HepG2 (cell line): ENCODE data around the gene CA10. TPM values are rescaled to one million over a fixed set of nuclear protein-coding genes. Genes with fewer than 3 reads are reported as not detected.

Source experiments
- ATAC-seq: fragments of 200-7000 bp; cut with Tn5 transposase; 3 replicates; pipeline ENCODE4 v1.9.1; 2020; ENCODE audit warnings: mild to moderate bottlenecking, moderate library complexity
- BruUV-seq: library from RNA; stranded (reverse); fragments of 400-500 nt; replicated peaks from 2 replicates; lab custom pipeline; 2021; lab: Mats Ljungman, UMichigan
- CTCF ChIA-PET: fragments of 300-600 bp; formaldehyde crosslinking; extraction: SDS; loops from one replicate; lab custom pipeline; 2021; ENCODE audit warnings: low total read pairs, inconsistent platforms, low intra/inter-chr PET ratio; lab: Yijun Ruan, JAX
- POLR2A ChIA-PET: fragments of 350-600 bp; sonication (Branson Sonifier 250); formaldehyde crosslinking; loops from one replicate; lab custom pipeline; 2020; ENCODE audit warnings: antibody characterized with exemption, inconsistent platforms; lab: Yijun Ruan, JAX
- DNase-seq: peaks from one replicate; pipeline ENCODE4 v3.0.0-alpha.2; 2015; ENCODE audit warnings: low spot score
- FAIRE-seq: peaks from 3 replicates; lab custom pipeline; 2011; peaks lifted over from hg19 to GRCh38; lab: Jason Lieb, UNC
- H2AFZ ChIP-seq: one replicate; pipeline ENCODE4 v1.6.1; 2011; ENCODE audit warnings: low read length, inconsistent platforms
- H3K27ac ChIP-seq: fragments of 300-600 bp; 3 replicates; pipeline ENCODE4 v1.8.0; 2011; ENCODE audit warnings: mixed run types, mild to moderate bottlenecking, mixed read lengths, low read length, inconsistent platforms; ENCODE audit not compliant: insufficient read depth; ENCODE audit errors: extremely low read length
- H3K27me3 ChIP-seq, 2 experiments: fragments of 200-600 bp in 1 of 2; 2 replicates in 1 of 2; 3 replicates in 1 of 2; pipeline versions ENCODE4 v1.6.0 to v1.8.0; 2011; ENCODE audit warnings: low read length in 2 of 2, mild to moderate bottlenecking in 2 of 2, moderate library complexity in 2 of 2, inconsistent platforms in 1 of 2; ENCODE audit not compliant: insufficient read depth in 2 of 2, control insufficient read depth in 1 of 2
- H3K36me3 ChIP-seq, 2 experiments: fragments of 200-600 bp in 1 of 2; replicated peaks in 1 of 2; 2 replicates in 1 of 2; 3 replicates in 1 of 2; pipeline versions ENCODE4 v1.5.1 to v1.8.0; 2011; ENCODE audit warnings: low read length in 2 of 2, inconsistent platforms in 1 of 2; ENCODE audit not compliant: insufficient read depth in 2 of 2, control insufficient read depth in 1 of 2
- H3K4me1 ChIP-seq: 2 replicates; pipeline ENCODE4 v1.5.1; 2012; ENCODE audit warnings: low read length, inconsistent platforms; ENCODE audit not compliant: insufficient read depth
- H3K4me2 ChIP-seq: 2 replicates; pipeline ENCODE4 v1.6.0; 2011; ENCODE audit warnings: low read depth, low read length, inconsistent platforms
- H3K4me3 ChIP-seq, 3 experiments: fragments of 200-600 bp in 1 of 3; sonication (generic), shearing (Covaris generic) in 1 of 3; replicated peaks in 1 of 3; 2 replicates each; pipeline ENCODE4 v1.5.1; 2011 to 2016; ENCODE audit warnings: low read length in 3 of 3, inconsistent platforms in 2 of 3, low read depth in 2 of 3, mild to moderate bottlenecking in 2 of 3, control low read depth in 1 of 3, mixed read lengths in 1 of 3; ENCODE audit not compliant: insufficient read depth in 1 of 3
- H3K79me2 ChIP-seq: one replicate; pipeline ENCODE4 v1.6.1; 2011; ENCODE audit warnings: low read length, inconsistent platforms; ENCODE audit not compliant: insufficient read depth
- H3K9ac ChIP-seq: 2 replicates; pipeline ENCODE4 v1.6.0; 2011; ENCODE audit warnings: mild to moderate bottlenecking, low read depth, low read length, inconsistent platforms; ENCODE audit not compliant: insufficient read depth
- H3K9me3 ChIP-seq: 2 replicates; pipeline ENCODE4 v1.5.1; 2012; ENCODE audit warnings: mild to moderate bottlenecking, low read length
- H4K20me1 ChIP-seq: 2 replicates; pipeline ENCODE4 v1.6.0; 2011; ENCODE audit warnings: inconsistent platforms, mild to moderate bottlenecking, low read length, moderate library complexity; ENCODE audit not compliant: insufficient read depth
- ARNT ChIP-seq: fragments of 450-650 bp; IDR thresholded peaks from 2 replicates; pipeline ENCODE4 v1.6.1; 2017
- CREM ChIP-seq, 2 experiments: sonication (generic) in 1 of 2; formaldehyde crosslinking in 1 of 2; IDR thresholded peaks; 2 replicates each; pipeline versions ENCODE4 v1.4.0 to v1.6.1; 2016 to 2020; ENCODE audit warnings: antibody characterized with exemption in 1 of 2, mild to moderate bottlenecking in 1 of 2, missing genetic modification reagents in 1 of 2
- FIP1L1 ChIP-seq: fragments of 200-400 bp; formaldehyde crosslinking; IDR thresholded peaks from 2 replicates; pipeline ENCODE4 v1.6.1; 2018; ENCODE audit warnings: low read depth, mild to moderate bottlenecking, low read length, moderate library complexity, borderline replicate concordance; ENCODE audit not compliant: insufficient read depth
- FOXO1 ChIP-seq: sonication (generic); formaldehyde crosslinking; IDR thresholded peaks from 2 replicates; pipeline ENCODE4 v1.4.0; 2020; ENCODE audit warnings: missing genetic modification reagents
- NR2C2 ChIP-seq: sonication (generic); formaldehyde crosslinking; IDR thresholded peaks from 2 replicates; pipeline ENCODE4 v1.4.0; 2020; ENCODE audit warnings: missing genetic modification reagents, mild to moderate bottlenecking, moderate library complexity, borderline replicate concordance
- RBFOX2 ChIP-seq: fragments of 200-400 bp; formaldehyde crosslinking; IDR thresholded peaks from 2 replicates; pipeline ENCODE4 v1.6.1; 2017; ENCODE audit warnings: low read depth, mild to moderate bottlenecking, low read length
- RCOR2 ChIP-seq: IDR thresholded peaks from 2 replicates; pipeline ENCODE4 v1.6.1; 2016; ENCODE audit warnings: missing biosample characterization, missing genetic modification reagents
- REST ChIP-seq, 2 experiments: IDR thresholded peaks; 2 replicates each; pipeline ENCODE4 v1.6.1; 2011 to 2012; ENCODE audit warnings: low read length in 2 of 2, borderline replicate concordance in 1 of 2, low read depth in 1 of 2, mild to moderate bottlenecking in 1 of 2, moderate library complexity in 1 of 2
- RORA ChIP-seq: sonication (generic); formaldehyde crosslinking; IDR thresholded peaks from 2 replicates; pipeline ENCODE4 v1.5.0; 2020; ENCODE audit warnings: mild to moderate bottlenecking, missing genetic modification reagents, moderate library complexity
- RXRA ChIP-seq: sonication (generic); formaldehyde crosslinking; IDR thresholded peaks from 2 replicates; pipeline ENCODE4 v1.5.1; 2020; ENCODE audit warnings: missing genetic modification reagents
- TCF12 ChIP-seq, 2 experiments: fragments of 450-650 bp in 1 of 2; sonication (generic) in 1 of 2; formaldehyde crosslinking in 1 of 2; IDR thresholded peaks; 2 replicates each; pipeline versions ENCODE4 v1.6.1 to v1.8.0; 2017 to 2022; ENCODE audit warnings: antibody characterized with exemption in 1 of 2, mild to moderate bottlenecking in 1 of 2, missing genetic modification reagents in 1 of 2, moderate library complexity in 1 of 2
- ZNF12 ChIP-seq: sonication (generic); formaldehyde crosslinking; IDR thresholded peaks from 2 replicates; pipeline ENCODE4 v1.5.0; 2020; ENCODE audit warnings: missing genetic modification reagents
- ZNF530 ChIP-seq: sonication (generic); formaldehyde crosslinking; IDR thresholded peaks from 2 replicates; pipeline ENCODE4 v1.5.0; 2020; ENCODE audit warnings: low read depth, mild to moderate bottlenecking, missing genetic modification reagents
- ZNF556 ChIP-seq: sonication (generic); formaldehyde crosslinking; IDR thresholded peaks from 2 replicates; pipeline ENCODE4 v1.4.0; 2020; ENCODE audit warnings: mild to moderate bottlenecking, missing genetic modification reagents, borderline replicate concordance
- WGBS: methylation state at CpG from one replicate; pipeline ENCODE4 v1.1.6; 2017; ENCODE audit warnings: low lambda C conversion rate; 5-methylcytosine and 5-hydroxymethylcytosine counted together
- in situ Hi-C: cut with HindIII; loops from 2 replicates; pipeline ENCODE4 v1.10.0; 2017; ENCODE audit warnings: low pct_unique_long_range_greater_than_20kb; ENCODE audit not compliant: extremely low pct_ligation_motif_present
- intact Hi-C: fragments of 100-400 bp; cut with micrococcal nuclease; formaldehyde crosslinking; loops from one replicate; pipeline ENCODE4 v1.10.0; 2022; ENCODE audit not compliant: unreplicated experiment
- polyA plus RNA-seq, 8 experiments: library from polyadenylated mRNA; depleted of rRNA in 3 of 8; stranded (reverse) in 7 of 8; unstranded in 1 of 8; fragments of >200 nt; fragmentation: Illumina TruSeq in 4 of 8; extraction: Trizol in 4 of 8; gene quantifications; 2 replicates each; pipeline versions ENCODE4 v1.2.1 to v1.2.3, GENCODE V29; 2011 to 2016; ENCODE audit warnings: low read depth in 4 of 8, missing spikeins in 1 of 8, mixed read lengths in 1 of 8; ENCODE audit not compliant: insufficient read depth in 1 of 8
- total RNA-seq, 5 experiments: library from RNA; depleted of rRNA; stranded (reverse); fragments of >200 nt; fragmentation: Illumina TruSeq; extraction: Trizol; gene quantifications; 2 replicates each; pipeline ENCODE4 v1.2.3, GENCODE V29; 2016; ENCODE audit warnings: low read depth in 1 of 5

Gene CA10
- total and polyA plus RNA-seq, 2 of the 13 experiments (the other 11 are each of a cell fraction or from before 2014, with no cell fraction given) = not detected

GRCh38 chr17:51587516-51587915 lies 571.0 kb downstream of the CA10 start:
- Histone ChIP-seq H4K20me1 (no peaks in the 10 kb centered on the region), H3K36me3 (no peaks in the 10 kb centered on the region), H3K27me3 (no peaks in the 10 kb centered on the region), H2AFZ (no peak overlapping the region), H3K9ac (no peak overlapping the region), H3K4me1 (no peaks in the 10 kb centered on the region), H3K9me3 (0 out of 2 replicates have a peak, but pooled peaks cover 4% of the 10 kb centered on the region), H3K79me2 (no peaks in the 10 kb centered on the region), H3K4me3 (no peak overlapping the region)
- DNase-seq (no peak), ATAC-seq (no peak)
- CTCF ChIA-PET = interaction anchor here (2.5 kb wide), 1 partner anchor 147 kb away, joined by 9 read pairs; no protein-coding TSS in a partner anchor
- in situ Hi-C loops = no loop called here
- no peak for TF ChIP-seq ZNF530
- TF ChIP-seq ZNF556 = no peak
- no peak for TF ChIP-seq RBFOX2
- TF ChIP-seq REST (IDR thresholded peaks at IDR 0.05; ENCODE audit: borderline replicate concordance in 1 of 2, low read depth in 1 of 2, low read length in 2 of 2) = no peak
- TF ChIP-seq TCF12 (IDR thresholded peaks at IDR 0.05) = no peak
- no peak for TF ChIP-seq TCF12 (CRISPR knock-in tag; IDR thresholded peaks at IDR 0.05)
- TF ChIP-seq FIP1L1 = no peak
- no peak for TF ChIP-seq RORA (CRISPR knock-in tag)
- TF ChIP-seq ZNF12 (CRISPR knock-in tag) = no peak
- no peak for TF ChIP-seq ARNT
- TF ChIP-seq FOXO1 = no peak
- no peak for TF ChIP-seq NR2C2 (CRISPR knock-in tag)
- TF ChIP-seq RXRA (CRISPR knock-in tag) = no peak
- no peak for TF ChIP-seq RCOR2
- no peak for TF ChIP-seq CREM (IDR thresholded peaks at IDR 0.05)
- no peak for TF ChIP-seq CREM (CRISPR knock-in tag; IDR thresholded peaks at IDR 0.05)
- TF ChIP-seq, all 625 proteins: peak for 0
- no peak for FAIRE-seq
- no peak overlapping the region for H3K4me2 ChIP-seq
- 0% methylated on average over 2 of the region's 2 CpGs for WGBS
- H3K27ac ChIP-seq = no peak overlapping the region
- BruUV-seq = no TSS peak
- POLR2A ChIA-PET = no interaction called here
- intact Hi-C loops = no loop called here
